Measurements from ENCODE around the gene NDST4. TPM values are rescaled to one million over a fixed set of nuclear protein-coding genes. Genes with fewer than 3 reads are reported as not detected.
A peak's percentile ranks its signal among the peaks of the same experiment; 100 is the strongest.

Gene NDST4
- polyA plus RNA-seq, 1 donor (not counting 4 experiments of a cell fraction or from before 2014, with no cell fraction given): not detected

- no peak overlapping the region for H3K9ac ChIP-seq (ENCODE audit: control insufficient read depth, extremely low read depth, insufficient read depth, low read length)
- H2AFZ ChIP-seq (ENCODE audit: control insufficient read depth, low read length): no peak overlapping the region
- FAIRE-seq: no peak
- no peaks in the 10 kb centered on the region for H3K36me3 ChIP-seq (ENCODE audit: control insufficient read depth in 2 of 2, extremely low read depth in 1 of 2, insufficient read depth in 2 of 2, low read length in 2 of 2)
- H3K27me3 ChIP-seq (ENCODE audit: control insufficient read depth, extremely low read depth, insufficient read depth, low read length): no peaks in the 10 kb centered on the region
- dilution Hi-C loops (cut with MboI; ENCODE audit: extremely low pct_ligation_motif_present, low sequenced_read_pairs): no loop called here
- no peaks in the 10 kb centered on the region for H4K20me1 ChIP-seq (ENCODE audit: control insufficient read depth, extremely low read depth, insufficient read depth, low read length)
- no peak overlapping the region for H3K27ac ChIP-seq (ENCODE audit: control insufficient read depth, insufficient read depth, low read length)
- H3K4me1 ChIP-seq (ENCODE audit: control insufficient read depth, extremely low read depth, insufficient read depth, low read length): no peaks in the 10 kb centered on the region
- H3K9me3 ChIP-seq (ENCODE audit: control insufficient read depth, low read depth, low read length): no peaks in the 10 kb centered on the region
- no peaks in the 10 kb centered on the region for H3K9me1 ChIP-seq (ENCODE audit: control insufficient read depth, extremely low read depth, insufficient read depth, low read length)
- no peak overlapping the region for H3K4me3 ChIP-seq (ENCODE audit: control insufficient read depth in 2 of 3, extremely low read depth in 1 of 3, insufficient read depth in 2 of 3, low read depth in 1 of 3, low read length in 3 of 3)
- H3K4me2 ChIP-seq (ENCODE audit: control insufficient read depth, extremely low read depth, insufficient read depth, low read depth, low read length): no peak overlapping the region
- H3K79me2 ChIP-seq (ENCODE audit: control insufficient read depth, insufficient read depth, low read length): no peaks in the 10 kb centered on the region
- DNase-seq (ENCODE audit: low read depth, low spot score): no peak
- no peak for TF ChIP-seq CTCF (optimal IDR thresholded peaks at IDR 0.05 in 1 of 3, IDR thresholded peaks at IDR 0.05 in 1 of 3, conservative IDR thresholded peaks at IDR 0.05 in 1 of 3; ENCODE audit: extremely low read depth in 1 of 3, insufficient read depth in 2 of 3, low read length in 3 of 3)
- TF ChIP-seq EZH2 (IDR thresholded peaks at IDR 0.05; ENCODE audit: low read length): no peak
Observed at GRCh38 chr4:115101675-115102074, 11.7 kb downstream of the NDST4 start.

- H3K4me3 ChIP-seq (ENCODE audit: control insufficient read depth in 2 of 3, extremely low read depth in 1 of 3, insufficient read depth in 2 of 3, low read depth in 1 of 3, low read length in 3 of 3): no peak overlapping the region
- dilution Hi-C loops (cut with MboI; ENCODE audit: extremely low pct_ligation_motif_present, low sequenced_read_pairs): no loop called here
Observed at GRCh38 chr4:115090483-115091075, 22.8 kb downstream of the NDST4 start.

More at GRCh38 chr4:115090483-115091075, 22.8 kb downstream of the NDST4 start:
- Histone ChIP-seq H3K9ac (ENCODE audit: control insufficient read depth, extremely low read depth, insufficient read depth, low read length) (no peak overlapping the region), H2AFZ (ENCODE audit: control insufficient read depth, low read length) (no peak overlapping the region), H3K9me1 (ENCODE audit: control insufficient read depth, extremely low read depth, insufficient read depth, low read length) (no peaks in the 10 kb centered on the region), H3K27ac (ENCODE audit: control insufficient read depth, insufficient read depth, low read length) (no peak overlapping the region), H3K27me3 (ENCODE audit: control insufficient read depth, extremely low read depth, insufficient read depth, low read length) (no peaks in the 10 kb centered on the region), H4K20me1 (ENCODE audit: control insufficient read depth, extremely low read depth, insufficient read depth, low read length) (no peaks in the 10 kb centered on the region), H3K9me3 (ENCODE audit: control insufficient read depth, low read depth, low read length) (no peaks in the 10 kb centered on the region), H3K79me2 (ENCODE audit: control insufficient read depth, insufficient read depth, low read length) (no peaks in the 10 kb centered on the region), H3K4me1 (ENCODE audit: control insufficient read depth, extremely low read depth, insufficient read depth, low read length) (no peaks in the 10 kb centered on the region), H3K36me3 (ENCODE audit: control insufficient read depth in 2 of 2, extremely low read depth in 1 of 2, insufficient read depth in 2 of 2, low read length in 2 of 2) (no peaks in the 10 kb centered on the region), H3K4me2 (ENCODE audit: control insufficient read depth, extremely low read depth, insufficient read depth, low read depth, low read length) (no peak overlapping the region)
- FAIRE-seq: no peak
- no peak for DNase-seq (ENCODE audit: low read depth, low spot score)
- TF ChIP-seq EZH2 (IDR thresholded peaks at IDR 0.05; ENCODE audit: low read length) (no peak), CTCF (optimal IDR thresholded peaks at IDR 0.05 in 1 of 3, IDR thresholded peaks at IDR 0.05 in 1 of 3, conservative IDR thresholded peaks at IDR 0.05 in 1 of 3; ENCODE audit: extremely low read depth in 1 of 3, insufficient read depth in 2 of 3, low read length in 3 of 3) (peak in 2 of 3 experiments; percentile 42 to 45)

Data from keratinocyte (primary cell).